Measurements from ENCODE around the gene TCP10L.

DNA sequence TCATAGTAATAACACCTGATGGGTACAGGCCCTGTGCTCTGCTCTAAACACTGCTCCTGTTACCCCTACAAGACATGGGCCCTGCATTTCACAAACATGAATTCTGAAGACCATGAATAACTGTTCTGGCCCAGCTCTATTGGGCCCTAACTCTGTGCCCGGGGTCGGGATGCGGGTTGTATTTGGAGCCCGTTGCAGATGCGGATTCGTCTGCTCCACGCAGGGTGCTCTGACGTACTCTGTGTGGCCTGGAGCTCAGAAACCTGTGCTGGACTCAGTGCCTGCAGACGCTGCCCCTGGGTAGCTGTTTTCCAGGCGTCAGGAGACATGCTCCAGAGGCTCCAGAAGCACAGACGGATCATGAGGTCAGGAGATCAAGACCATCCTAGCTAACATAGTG is 10.1 kb upstream of the TCP10L start:
- TF ChIP-seq ZNF788 (CRISPR knock-in tag; IDR thresholded peaks at IDR 0.05; ENCODE audit: borderline replicate concordance) (no peak), FOXA3 (CRISPR knock-in tag; IDR thresholded peaks at IDR 0.05) (no peak), AKAP8 (CRISPR knock-in tag; IDR thresholded peaks at IDR 0.05) (no peak), STAT5B (CRISPR knock-in tag; IDR thresholded peaks at IDR 0.05) (no peak)
- TF ChIP-seq, protein P1, sequence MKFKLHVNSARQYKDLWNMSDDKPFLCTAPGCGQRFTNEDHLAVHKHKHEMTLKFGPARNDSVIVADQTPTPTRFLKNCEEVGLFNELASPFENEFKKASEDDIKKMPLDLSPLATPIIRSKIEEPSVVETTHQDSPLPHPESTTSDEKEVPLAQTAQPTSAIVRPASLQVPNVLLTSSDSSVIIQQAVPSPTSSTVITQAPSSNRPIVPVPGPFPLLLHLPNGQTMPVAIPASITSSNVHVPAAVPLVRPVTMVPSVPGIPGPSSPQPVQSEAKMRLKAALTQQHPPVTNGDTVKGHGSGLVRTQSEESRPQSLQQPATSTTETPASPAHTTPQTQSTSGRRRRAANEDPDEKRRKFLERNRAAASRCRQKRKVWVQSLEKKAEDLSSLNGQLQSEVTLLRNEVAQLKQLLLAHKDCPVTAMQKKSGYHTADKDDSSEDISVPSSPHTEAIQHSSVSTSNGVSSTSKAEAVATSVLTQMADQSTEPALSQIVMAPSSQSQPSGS (CRISPR knock-in tag; IDR thresholded peaks at IDR 0.05): no peak

Data from HepG2 (cell line).